Measurements from ENCODE around the gene CA12. TPM values are rescaled to one million over a fixed set of nuclear protein-coding genes. Genes with fewer than 3 reads are reported as not detected.

CA12 gene
- total and polyA plus RNA-seq, 2 experiments from 2014 or later, result 0.03 TPM; not detected in 1

GRCh38 chr15:63313825-63314224 lies 67.8 kb downstream of the CA12 start:
- no peaks in the 10 kb centered on the region for H3K4me1 ChIP-seq (ENCODE audit: low read depth)
- DNase-seq (ENCODE audit: low read depth in 1 of 2, low spot score in 1 of 2), result no peak
- H3K27me3 ChIP-seq, result no peaks in the 10 kb centered on the region
- H3K27ac ChIP-seq, result no peak overlapping the region
- H3K4me3 ChIP-seq, result no peak overlapping the region
- no peaks in the 10 kb centered on the region for H3K9me3 ChIP-seq (ENCODE audit: low read depth)
- no peak for TF ChIP-seq CTCF (IDR thresholded peaks at IDR 0.05; ENCODE audit: low read depth, low read length)
- H3K36me3 ChIP-seq, result no peaks in the 10 kb centered on the region

DNA sequence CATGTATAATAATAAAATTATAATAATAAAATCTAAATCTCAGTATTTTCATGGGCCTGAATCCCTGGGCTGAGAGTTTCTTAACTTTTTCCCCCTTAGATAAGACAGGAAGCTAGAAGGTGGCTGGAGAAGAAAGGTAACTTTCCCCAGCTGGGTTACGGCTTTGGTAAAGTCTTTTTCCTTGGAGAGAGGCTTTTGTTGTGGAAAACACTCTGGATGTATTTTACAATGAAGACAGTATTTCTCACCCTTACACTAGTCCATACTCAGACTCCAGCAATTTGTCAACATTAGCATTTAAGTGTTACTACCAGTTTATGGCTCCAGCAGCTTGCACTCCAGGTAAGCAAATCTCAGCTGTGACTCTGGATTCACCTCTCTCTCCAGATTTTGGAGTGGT lies 69.4 kb downstream of the CA12 start:
- Histone ChIP-seq H3K36me3 (no peaks in the 10 kb centered on the region), H3K4me3 (no peak overlapping the region), H3K9me3 (ENCODE audit: low read depth) (no peaks in the 10 kb centered on the region), H3K4me1 (ENCODE audit: low read depth) (no peaks in the 10 kb centered on the region), H3K27me3 (no peaks in the 10 kb centered on the region), H3K27ac (no peak overlapping the region)
- DNase-seq (ENCODE audit: low read depth in 1 of 2, low spot score in 1 of 2), result no peak
- TF ChIP-seq CTCF (IDR thresholded peaks at IDR 0.05; ENCODE audit: low read depth, low read length), result no peak

DNA sequence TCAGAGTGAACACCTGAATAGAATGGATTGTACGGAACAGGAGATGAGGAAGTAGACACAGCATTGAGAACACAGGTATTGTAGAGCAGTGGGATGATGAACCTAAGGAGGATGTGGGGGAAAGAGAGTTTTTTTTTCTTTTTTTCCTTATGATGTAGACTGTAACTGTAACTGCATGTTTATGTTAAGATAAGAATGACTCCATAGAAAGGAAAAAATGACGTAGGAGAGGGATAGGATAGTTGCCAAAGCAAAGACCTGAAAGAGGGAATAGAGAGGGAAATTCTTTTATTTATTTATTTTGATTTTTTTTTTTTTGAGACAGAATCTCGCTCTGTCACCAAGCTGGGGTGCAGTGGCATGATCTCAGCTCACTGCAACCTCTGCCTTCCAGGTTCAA lies 71.0 kb downstream of the CA12 start:
- H3K36me3 ChIP-seq, result no peaks in the 10 kb centered on the region
- no peak overlapping the region for H3K27ac ChIP-seq
- H3K9me3 ChIP-seq (ENCODE audit: low read depth), result no peaks in the 10 kb centered on the region
- H3K4me1 ChIP-seq (ENCODE audit: low read depth), result no peaks in the 10 kb centered on the region
- TF ChIP-seq CTCF (IDR thresholded peaks at IDR 0.05; ENCODE audit: low read depth, low read length), result no peak
- H3K4me3 ChIP-seq, result no peak overlapping the region
- no peaks in the 10 kb centered on the region for H3K27me3 ChIP-seq
- peak in 1 of 2 donors; percentile 47 for DNase-seq (ENCODE audit: low read depth in 1 of 2, low spot score in 1 of 2)

DNA sequence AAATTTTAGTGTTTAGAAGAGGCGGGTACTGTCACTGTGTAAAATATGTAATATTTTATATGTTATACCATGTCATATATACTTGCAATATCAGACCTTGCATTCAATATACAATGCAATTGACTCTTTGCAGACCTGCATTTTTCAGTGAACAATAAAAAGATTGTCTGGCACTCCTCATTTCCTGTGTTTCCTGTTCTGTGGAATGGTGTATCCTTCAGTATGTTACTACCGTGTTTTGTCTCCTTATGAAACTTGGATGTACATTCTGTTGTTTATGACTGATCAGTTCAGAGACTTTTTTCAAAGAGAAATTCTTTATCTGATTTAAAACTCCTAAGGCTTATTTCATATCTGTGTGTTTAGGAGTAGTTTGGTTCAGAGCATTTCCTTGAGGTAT lies 72.7 kb downstream of the CA12 start:
- H3K4me1 ChIP-seq (ENCODE audit: low read depth), result no peaks in the 10 kb centered on the region
- no peak for TF ChIP-seq CTCF (IDR thresholded peaks at IDR 0.05; ENCODE audit: low read depth, low read length)
- no peak overlapping the region for H3K4me3 ChIP-seq
- H3K27me3 ChIP-seq, result no peaks in the 10 kb centered on the region
- no peaks in the 10 kb centered on the region for H3K9me3 ChIP-seq (ENCODE audit: low read depth)
- no peak overlapping the region for H3K27ac ChIP-seq
- H3K36me3 ChIP-seq, result no peaks in the 10 kb centered on the region
- DNase-seq (ENCODE audit: low read depth in 1 of 2, low spot score in 1 of 2), result no peak

DNA sequence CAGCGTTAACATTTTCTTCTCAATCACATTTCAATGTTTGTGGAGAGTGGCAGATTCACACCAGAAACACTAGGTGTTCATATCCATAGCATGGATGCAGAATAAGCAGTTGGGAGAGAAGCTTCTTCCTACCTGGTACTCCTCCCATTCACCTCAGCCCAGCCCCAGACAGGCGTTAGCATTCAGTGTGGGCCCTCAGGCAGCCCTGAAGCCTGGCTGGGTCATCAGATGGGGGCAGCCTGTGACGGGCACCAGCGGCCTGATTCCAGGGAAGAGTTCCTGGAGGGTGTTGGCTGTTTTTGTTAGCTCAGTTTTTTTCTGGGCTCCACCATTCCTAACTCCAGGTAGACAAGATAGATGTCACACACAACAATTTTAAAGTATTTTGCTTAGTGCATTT lies 73.2 kb downstream of the CA12 start:
- no peak for TF ChIP-seq CTCF (IDR thresholded peaks at IDR 0.05; ENCODE audit: low read depth, low read length)
- DNase-seq (ENCODE audit: low read depth in 1 of 2, low spot score in 1 of 2), result no peak

More for the DNA sequence above, 73.2 kb downstream of the CA12 start:
- Histone ChIP-seq H3K9me3 (ENCODE audit: low read depth) (no peaks in the 10 kb centered on the region), H3K36me3 (no peaks in the 10 kb centered on the region), H3K27ac (no peak overlapping the region), H3K27me3 (no peaks in the 10 kb centered on the region), H3K4me1 (ENCODE audit: low read depth) (no peaks in the 10 kb centered on the region), H3K4me3 (no peak overlapping the region)

All from cardiac muscle cell (in vitro differentiated cells and primary cell).